Dermis blood vessel endothelial cell (primary cell): ENCODE results near the gene ARHGAP22. TPM values are rescaled to one million over a fixed set of nuclear protein-coding genes. Genes with fewer than 3 reads are reported as not detected.

ENCODE experiments used
- DNase-seq: peaks from one replicate; pipeline ENCODE4 v3.0.0; 2010
- total RNA-seq: library from RNA; depleted of rRNA; stranded (reverse); fragments of >200 nt; gene quantifications from 2 replicates; pipeline ENCODE4 v1.2.3, GENCODE V29; 2014

The ARHGAP22 gene
- total RNA-seq, 1 donor from 2014 or later = 8.3 TPM

DNA sequence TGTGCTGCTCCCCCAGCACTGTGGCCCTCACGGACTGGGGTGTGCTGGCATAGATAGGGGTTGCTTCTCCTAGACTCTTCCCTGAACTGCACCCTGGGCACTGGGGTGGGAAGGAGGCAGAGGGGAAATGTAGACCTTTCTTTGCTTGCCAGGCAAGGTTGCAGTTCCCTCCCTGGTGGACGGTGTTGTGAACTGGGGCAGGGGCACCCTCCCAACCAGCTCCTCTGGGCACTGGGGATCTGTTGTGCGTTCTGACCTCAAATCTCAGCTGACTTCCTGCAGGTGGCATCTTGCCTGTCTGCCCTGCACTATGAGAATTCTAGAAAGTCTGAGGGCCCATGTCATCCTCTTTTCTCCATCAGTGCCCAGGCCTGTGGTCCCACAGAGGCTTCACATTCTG is 53.9 kb downstream of the ARHGAP22 start:
- DNase-seq = no peak

DNA sequence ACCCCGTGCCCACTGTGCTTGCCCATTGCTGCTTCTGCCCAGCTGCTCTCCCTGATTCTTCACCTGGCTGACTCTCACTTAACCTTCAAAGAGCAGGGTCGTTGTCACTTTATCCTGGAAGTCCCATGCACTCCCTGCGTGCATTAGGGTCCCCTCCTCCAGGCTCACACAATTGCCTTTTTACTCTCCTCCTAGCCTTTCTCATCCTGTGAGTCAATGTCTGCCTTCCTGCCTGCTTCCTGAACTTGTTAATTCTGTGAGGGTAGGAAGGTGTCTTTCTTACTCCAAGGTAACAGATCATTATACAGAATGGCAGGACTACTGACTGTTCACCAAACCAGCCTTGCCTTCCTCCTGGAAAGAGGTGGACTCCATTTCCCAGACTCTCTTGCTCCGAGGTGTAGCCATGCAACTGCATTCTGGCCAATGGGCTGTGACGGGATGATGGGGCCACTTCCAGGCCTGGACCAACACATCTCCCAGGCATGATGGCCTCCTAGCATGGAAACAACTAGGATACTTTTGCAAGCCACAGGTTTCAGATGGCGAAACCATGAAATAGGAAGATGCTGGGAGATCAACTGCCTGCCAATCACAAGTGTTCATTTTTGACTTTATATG is 54.7 kb downstream of the ARHGAP22 start:
- peak; percentile 61 for DNase-seq

GRCh38 chr10:48549236-48549635 is 55.6 kb downstream of the ARHGAP22 start:
- DNase-seq = no peak

DNA sequence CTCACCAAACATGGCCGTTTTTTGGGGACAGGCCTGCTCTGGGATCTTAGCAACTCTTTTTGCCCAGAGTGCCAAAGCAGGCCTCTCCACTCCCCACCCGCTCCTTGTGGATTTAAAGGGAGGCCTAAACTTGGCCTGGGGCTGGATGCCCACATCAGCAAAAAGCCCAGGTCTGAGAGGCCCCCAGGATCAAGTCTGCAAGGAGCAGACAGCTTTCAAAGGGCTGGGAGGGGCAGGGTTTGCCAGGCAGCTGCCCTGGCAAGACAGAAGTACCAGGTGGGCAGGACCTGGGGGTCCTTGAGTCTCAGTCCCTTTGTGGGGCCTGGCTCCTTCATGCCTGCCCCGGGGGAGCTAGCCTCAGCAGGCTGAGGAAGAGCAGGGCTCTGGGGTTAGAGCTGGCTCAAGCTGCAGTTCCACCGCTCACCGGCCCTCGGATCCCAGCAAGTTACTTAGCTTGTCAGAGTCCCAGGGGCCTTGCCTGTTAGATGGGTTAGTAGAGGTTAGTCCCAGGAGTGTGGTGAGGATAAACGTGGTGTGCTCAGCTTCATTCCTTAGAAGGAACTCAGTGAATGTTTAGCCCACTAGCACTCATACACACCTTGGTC is 56.2 kb downstream of the ARHGAP22 start:
- DNase-seq = no peak

DNA sequence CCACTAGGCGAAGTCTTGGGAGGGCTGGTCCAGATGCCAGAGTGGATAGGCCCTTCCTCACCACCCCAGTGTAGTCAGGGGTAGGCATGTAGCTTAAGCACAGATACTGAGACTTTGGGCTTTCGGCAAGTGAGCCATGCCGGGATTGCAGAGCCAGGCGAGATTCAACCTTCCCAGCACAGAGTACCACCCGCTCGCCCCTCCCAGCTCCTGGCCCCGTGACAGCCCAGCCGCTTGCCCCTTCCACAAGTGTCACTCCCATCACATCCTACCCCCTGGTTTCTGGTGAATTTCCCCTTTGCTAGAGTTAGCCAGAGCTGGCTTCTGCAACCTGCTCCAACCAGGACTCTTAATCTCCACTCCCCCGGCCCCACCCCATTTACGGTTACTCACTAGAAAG is 56.9 kb downstream of the ARHGAP22 start:
- DNase-seq = no peak

GRCh38 chr10:48547061-48547895 is 57.6 kb downstream of the ARHGAP22 start:
- DNase-seq = no peak

DNA sequence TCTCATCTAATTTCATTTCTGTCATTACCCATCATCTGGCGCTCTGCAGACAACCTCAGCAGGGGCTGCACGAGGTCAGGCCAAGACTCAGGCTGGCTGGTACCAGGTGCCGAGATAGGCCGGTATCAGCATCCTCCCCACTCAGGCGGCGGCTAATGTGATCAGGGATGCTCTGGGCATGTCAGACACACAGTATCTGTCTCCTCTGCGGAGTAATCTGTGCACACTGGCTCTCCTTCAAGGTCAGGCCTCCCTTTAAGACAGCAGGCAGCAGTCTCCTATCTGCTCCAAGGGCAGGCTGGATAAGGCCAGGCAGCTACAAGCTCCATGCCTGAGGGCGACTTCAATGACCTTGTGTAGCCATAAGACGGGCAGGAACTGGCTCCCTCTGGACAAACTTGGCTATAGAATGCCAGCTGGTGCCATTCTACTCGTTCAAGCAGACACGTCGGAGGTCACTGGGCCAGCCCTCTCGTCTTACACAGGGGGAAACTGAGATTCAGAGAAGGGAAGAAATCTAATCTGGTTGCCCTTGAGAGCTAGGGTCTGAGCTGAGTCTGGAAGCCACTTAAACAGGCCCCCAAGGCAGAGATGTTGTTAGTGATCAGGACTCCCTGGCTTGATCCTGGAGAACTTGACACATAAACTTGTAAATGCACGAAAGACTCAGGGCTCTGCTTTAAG is 59.3 kb downstream of the ARHGAP22 start:
- no peak for DNase-seq

DNA sequence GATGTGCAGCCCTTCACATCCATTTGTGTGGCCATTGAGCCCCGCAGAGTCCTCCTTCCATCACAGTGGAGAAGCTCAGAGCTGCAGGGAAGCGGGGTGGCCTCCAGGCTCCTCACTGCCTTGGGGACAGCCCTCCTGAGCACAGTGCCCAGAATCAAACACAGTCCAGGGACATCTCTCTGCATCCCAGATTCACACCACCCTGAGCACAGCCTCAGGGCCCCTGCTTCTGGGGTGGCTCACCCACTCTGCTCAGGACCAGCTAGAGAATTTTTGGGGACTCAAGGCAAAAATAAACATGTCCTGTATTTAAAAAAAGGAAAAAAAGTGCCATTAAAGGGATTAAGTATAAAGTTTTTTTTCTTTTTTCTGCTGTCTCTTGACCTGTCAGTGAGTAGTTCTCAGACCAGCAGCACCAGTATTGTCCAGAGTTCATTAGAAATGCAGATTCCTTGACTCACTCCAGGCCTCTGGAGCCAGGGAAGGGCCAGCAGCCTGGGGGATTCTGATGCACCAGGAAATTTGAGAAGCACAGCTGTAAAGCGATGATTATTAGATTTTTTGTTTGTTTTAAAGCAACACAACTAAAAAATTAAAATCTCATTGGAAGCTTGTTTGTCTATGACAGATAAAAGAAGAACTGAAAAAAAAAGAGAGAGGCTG is 61.6 kb downstream of the ARHGAP22 start:
- DNase-seq = no peak

DNA sequence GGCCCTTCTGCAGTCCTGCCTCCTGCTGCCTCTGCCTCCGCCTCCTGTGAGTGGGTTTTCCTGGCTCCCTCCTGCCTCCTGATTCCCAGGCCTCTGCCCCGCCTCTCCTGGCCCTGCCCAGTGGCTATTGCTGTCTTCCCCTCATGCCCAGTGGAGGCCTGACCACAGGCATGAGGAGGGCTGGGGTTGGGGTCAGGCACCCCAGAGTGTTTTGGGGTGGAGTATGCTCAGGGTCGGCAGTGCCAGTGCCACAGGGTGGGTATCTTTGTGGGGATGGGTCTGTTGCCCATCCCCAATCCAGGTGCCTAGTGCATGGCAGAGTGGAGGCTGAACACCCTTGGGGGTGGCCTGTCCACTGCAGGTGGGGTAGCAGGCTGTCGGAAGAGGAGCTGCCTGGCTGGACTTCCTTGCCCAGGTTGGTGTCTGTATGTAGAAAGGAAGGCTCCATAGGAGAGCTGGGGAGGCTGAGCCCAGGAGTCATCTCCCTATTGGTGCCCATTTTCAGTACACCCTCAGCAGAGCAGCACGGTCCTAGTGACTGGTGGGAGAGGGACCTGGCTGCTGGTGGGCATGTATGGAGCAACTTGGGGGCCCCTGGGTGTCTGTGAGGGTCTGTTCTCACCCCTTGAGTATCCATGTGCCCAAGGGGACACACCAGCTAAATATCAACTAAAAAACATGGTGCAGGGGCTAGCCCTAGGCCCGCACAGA is 62.2 kb downstream of the ARHGAP22 start:
- no peak for DNase-seq

- DNase-seq = no peak
Observed at GRCh38 chr10:48541144-48541795, 63.6 kb downstream of the ARHGAP22 start.

- DNase-seq = no peak
Observed at GRCh38 chr10:48538611-48539010, 66.3 kb downstream of the ARHGAP22 start.

DNA sequence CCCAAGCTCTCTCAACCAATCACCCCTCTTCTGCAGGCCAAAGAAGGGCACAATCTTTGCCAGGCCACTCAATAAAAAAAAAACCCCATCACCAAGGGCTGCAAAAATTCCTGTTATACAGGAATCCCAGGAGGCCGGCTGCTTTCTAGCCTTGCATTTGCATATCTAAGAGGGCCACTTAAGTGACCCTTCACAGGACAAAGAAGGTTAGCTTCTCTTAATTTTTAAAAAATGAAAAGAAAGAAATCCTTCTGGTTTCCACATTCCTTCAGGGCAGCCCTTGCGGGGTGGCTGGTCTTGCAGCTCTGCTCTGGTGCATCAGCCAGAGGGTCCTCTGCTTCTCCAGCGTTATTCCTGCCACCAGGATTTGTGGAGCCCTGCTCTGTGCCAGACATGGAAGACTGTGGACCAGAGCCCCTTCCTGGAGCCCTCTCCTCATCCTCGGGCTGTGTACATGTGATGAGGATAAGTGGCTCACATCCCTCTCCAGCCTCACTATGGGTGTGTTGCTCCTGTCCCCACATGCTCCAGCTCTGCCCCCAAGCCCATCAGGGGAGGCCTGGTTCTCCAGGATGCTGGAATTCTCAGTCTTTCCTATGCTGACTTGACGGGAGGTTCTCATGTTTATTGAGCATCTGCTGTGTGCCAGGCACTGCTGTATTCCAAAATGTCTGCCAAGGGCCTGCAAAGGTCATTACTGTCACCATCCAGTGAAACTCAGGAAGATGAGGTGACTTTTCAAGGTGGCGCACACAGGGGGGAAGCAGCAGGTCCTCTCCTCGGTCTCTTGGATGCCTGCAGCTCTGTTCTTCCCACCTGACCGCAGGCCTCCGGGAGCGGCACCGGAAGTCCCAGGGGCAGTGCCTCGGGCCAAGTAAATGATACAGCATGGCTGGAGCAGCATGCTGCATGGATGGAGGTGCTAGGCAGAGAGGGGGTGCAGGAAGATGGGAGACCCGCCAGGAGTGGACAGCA is 67.7 kb downstream of the ARHGAP22 start:
- no peak for DNase-seq

GRCh38 chr10:48536156-48536500 is 68.7 kb downstream of the ARHGAP22 start:
- DNase-seq = no peak

DNA sequence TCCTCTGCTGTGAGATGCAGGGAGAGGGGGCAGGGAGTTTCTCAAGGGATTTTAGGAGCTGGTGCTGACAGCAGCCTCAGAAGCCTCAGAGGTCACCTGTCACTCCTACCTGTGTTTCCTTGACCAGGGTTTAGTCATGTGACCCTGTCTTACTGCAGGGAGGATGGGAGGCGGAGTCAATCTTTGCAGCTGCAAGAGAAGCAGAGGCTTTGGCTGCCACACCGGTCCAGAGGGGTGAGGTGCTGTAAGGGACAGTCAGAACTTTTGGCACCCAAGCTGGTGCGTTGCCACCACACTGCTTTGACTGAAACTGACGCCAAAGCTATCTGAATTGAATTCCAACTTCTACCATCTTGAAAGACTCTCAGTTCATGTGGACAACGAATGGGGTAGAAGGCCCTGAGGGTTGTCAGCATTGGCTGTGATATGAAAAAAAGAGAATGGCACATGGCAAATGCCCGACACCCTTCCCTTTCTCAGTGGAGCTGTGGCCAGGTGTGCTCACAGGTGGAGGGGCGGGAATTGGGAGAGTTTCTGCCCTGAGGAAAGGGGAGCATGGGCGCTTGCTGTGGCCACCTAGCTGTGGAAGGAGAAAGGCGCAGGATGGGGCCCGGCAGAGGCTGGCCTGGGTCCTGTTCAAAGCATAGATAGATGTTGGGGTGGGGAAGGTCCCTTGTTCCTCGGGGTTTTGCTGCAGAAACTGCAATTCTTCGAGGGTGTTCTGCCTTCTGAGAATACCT is 69.3 kb downstream of the ARHGAP22 start:
- no peak for DNase-seq

DNA sequence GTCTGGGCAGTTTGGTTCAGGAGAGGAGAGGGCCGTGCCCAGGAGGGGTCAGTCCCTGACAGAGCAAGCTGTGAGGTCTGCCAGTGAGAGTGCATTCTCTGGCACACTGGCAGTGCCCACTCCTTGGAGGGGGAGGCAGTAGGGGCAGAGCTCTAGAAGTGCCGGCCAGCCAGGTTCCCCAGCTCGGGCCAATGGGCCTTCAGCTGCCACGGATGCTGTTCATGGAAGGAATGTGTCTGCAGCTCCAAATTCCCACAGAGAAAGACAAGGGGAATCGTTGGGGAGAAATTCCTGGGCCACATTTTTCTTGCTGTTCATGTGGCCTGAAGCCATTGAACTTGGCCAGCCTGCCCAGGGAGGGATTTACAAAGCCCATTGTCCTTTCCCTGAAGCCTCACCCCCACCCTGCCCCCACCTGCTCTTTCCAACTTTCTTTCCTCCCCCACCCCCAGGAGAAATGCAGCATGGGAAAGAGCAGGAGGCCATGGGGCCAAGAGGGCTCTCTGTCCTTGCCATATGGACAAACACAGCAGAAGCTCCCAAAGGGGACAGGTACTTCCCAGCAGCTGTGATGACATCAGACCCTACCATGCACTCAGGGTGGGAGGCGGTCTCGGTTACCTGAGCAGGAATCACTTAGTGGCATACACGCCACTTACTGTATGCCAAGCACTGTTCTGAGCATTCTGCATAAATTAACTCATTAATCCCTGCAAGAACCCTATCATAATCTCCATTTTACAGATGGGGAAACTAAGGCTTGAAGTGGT is 70.7 kb downstream of the ARHGAP22 start:
- DNase-seq = no peak

- DNase-seq = no peak
Observed at GRCh38 chr10:48533540-48533939, 71.3 kb downstream of the ARHGAP22 start.

- no peak for DNase-seq
Observed at GRCh38 chr10:48531486-48531885, 73.4 kb downstream of the ARHGAP22 start.

- DNase-seq = no peak
Observed at GRCh38 chr10:48529331-48529730, 75.5 kb downstream of the ARHGAP22 start.

DNA sequence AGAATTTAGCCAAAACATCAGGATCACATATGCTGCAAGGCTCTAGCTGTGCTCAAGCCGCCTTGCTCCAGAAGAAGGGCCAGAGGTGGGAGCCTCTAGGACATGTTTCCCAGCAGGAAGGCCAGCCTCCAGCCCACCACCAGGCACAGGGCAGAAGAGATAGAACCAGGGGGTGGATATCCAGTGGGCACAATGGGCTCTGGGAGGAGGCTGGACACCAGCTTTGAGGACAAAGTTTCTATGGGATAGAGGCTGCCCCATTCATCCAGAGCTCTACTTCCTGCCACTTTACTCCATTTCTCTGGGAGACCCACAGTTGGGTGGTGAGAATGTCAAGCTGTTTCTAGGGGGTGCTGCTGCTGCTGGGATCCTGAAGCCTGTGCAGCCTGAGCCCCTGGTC is 77.1 kb downstream of the ARHGAP22 start:
- no peak for DNase-seq
